ENCODE measurements around the gene DDX43. TPM values are rescaled to one million over a fixed set of nuclear protein-coding genes. Genes with fewer than 3 reads are reported as not detected.

Gene DDX43
- total and polyA plus RNA-seq, 9 donors = 0.83 to 3.6 (median 1.3) TPM

GRCh38 chr6:73460056-73460455 is 65.4 kb downstream of the DDX43 start:
- no peak overlapping the region for H3K4me3 ChIP-seq
- intact Hi-C loops (cut with DNase I) = no loop called here
- no peaks in the 10 kb centered on the region for H3K36me3 ChIP-seq
- DNase-seq = no peak
- peaks cover 5% of the 10 kb centered on the region for H3K4me1 ChIP-seq (ENCODE audit: insufficient read depth)
- H3K9me3 ChIP-seq = no peaks in the 10 kb centered on the region
- 69 to 74% (median 70%) methylated on average over 5 of the region's 5 CpGs for WGBS, 3 donors
- no peak overlapping the region for H3K27ac ChIP-seq
- H3K27me3 ChIP-seq = no peaks in the 10 kb centered on the region
- TF ChIP-seq EP300 (IDR thresholded peaks at IDR 0.05) (no peak), CTCF (IDR thresholded peaks at IDR 0.05) (no peak), POLR2A (IDR thresholded peaks at IDR 0.05) (no peak)

DNA sequence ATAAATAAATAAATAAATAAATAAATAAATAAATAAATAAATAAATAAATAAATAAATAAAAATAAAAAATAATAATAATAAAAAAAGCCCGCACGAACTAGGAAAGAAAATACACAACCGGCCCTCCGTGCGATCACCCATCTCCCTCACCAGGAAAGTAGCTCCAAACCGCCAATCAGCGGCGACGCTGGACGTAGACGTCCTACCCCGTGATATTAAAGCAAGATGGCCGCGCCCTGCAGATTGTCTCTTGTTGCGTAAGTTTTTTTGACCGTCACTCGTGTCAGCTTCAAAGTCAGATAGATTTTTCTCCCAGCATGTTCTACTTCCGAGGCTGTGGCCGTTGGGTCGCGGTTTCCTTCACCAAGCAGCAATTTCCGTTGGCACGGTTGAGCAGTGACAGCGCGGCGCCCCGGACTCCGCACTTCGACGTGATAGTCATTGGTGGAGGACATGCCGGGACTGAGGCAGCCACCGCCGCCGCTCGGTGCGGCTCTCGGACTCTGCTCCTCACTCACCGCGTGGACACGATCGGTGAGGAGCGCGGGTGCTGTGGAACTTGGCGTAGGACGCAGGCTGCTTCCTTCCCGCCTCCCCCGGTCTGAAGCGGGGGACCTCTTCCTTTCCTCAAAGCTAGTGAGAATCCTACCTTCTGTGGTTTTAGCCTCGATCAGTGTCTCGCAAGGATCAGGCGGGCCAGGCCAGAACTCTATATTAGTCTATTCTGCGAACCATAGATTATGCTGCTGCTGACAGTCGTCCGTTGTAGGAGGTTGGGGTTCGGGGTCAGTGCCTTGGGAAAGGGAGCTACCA is 67.1 kb downstream of the DDX43 start, which contains the start of gene MTO1:
Gene MTO1 (plus strand): TSS at position 201 of the 814 bp plus-strand sequence. CDS start 118 bp downstream, at position 319.
- DNase-seq = peak; percentile 79 to 89 (median 83)
- Histone ChIP-seq H3K36me3 (no peaks in the 10 kb centered on the region), H3K9me3 (no peaks in the 10 kb centered on the region), H3K4me3 (peak within 1 kb of the TSS; percentile 81), H3K4me1 (ENCODE audit: insufficient read depth) (peaks cover 5% of the 10 kb centered on the region), H3K27ac (peak within 1 kb of the TSS; percentile 78 to 86), H3K27me3 (no peaks in the 10 kb centered on the region)
- intact Hi-C loops (cut with DNase I) = no loop called here
- 0 to 1% (median 0%) methylated on average over 55 of the region's 55 CpGs for WGBS, 3 donors
- TF ChIP-seq CTCF (IDR thresholded peaks at IDR 0.05) = no peak
- TF ChIP-seq EP300 (IDR thresholded peaks at IDR 0.05) = no peak
- TF ChIP-seq POLR2A (IDR thresholded peaks at IDR 0.05) = peak; percentile 36

Small RNA genes within 50 kb of the gene (small RNA-seq; reads per million reads assigned to genes)
- gene RNU6-975P (not detected), gene RPL39P3 (not detected)

Other genes with a start within 250 kb of the DDX43 start
- gene KHDC1L, start 169.3 kb upstream of the DDX43 start, total RNA-seq = under 1 TPM in 1 of 7 donors, not detected in 6; 0.40 TPM
- not detected for gene KHDC1L, start 169.3 kb upstream of the DDX43 start, polyA plus RNA-seq
- gene KHDC1, start 131.6 kb upstream of the DDX43 start, total RNA-seq = 1 to 10 TPM; 1.3 to 4.6 (median 3.3) TPM
- gene KHDC1, start 131.6 kb upstream of the DDX43 start, polyA plus RNA-seq = 1 to 10 TPM; 3.0 to 3.6 TPM
- gene DPPA5, start 40.6 kb upstream of the DDX43 start, total RNA-seq = not detected
- gene DPPA5, start 40.6 kb upstream of the DDX43 start, polyA plus RNA-seq = under 1 TPM in 1 of 2 donors, not detected in 1; 0.68 TPM
- not detected for gene KHDC3L, start 32.2 kb upstream of the DDX43 start, total RNA-seq
- gene KHDC3L, start 32.2 kb upstream of the DDX43 start, polyA plus RNA-seq = under 1 TPM in 1 of 2 donors, not detected in 1; 0.73 TPM
- under 1 TPM in 2 of 7 donors, not detected in 5; 0.25 to 0.69 TPM for gene OOEP, start 24.9 kb upstream of the DDX43 start, total RNA-seq
- 1 to 10 TPM in 1 of 2 donors, under 1 TPM in 1; 0.43 to 1.5 TPM for gene OOEP, start 24.9 kb upstream of the DDX43 start, polyA plus RNA-seq
- gene CGAS, start 57.5 kb downstream of the DDX43 start, total RNA-seq = 1 to 10 TPM; 1.2 to 4.4 (median 2.8) TPM
- gene CGAS, start 57.5 kb downstream of the DDX43 start, polyA plus RNA-seq = 1 to 10 TPM; 2.3 to 3.5 TPM
- 10 to 100 TPM; 23.2 to 43.1 (median 32.2) TPM for gene MTO1, start 66.9 kb downstream of the DDX43 start, total RNA-seq
- 10 to 100 TPM; 19.8 to 20.7 TPM for gene MTO1, start 66.9 kb downstream of the DDX43 start, polyA plus RNA-seq
- gene EEF1A1, start 126.2 kb downstream of the DDX43 start, total RNA-seq = over 10,000 TPM; 15,703 to 19,058 (median 16,968) TPM
- gene EEF1A1, start 126.2 kb downstream of the DDX43 start, polyA plus RNA-seq = over 10,000 TPM; 15,578 to 19,769 TPM

Data from ovary (tissue), 9 donors.